GM19035 (cell line): ENCODE results near the gene PRKAA2.
"Not testable (repeated sequence)": the region's sequence is repeated elsewhere in the genome, so short reads cannot be mapped to it uniquely, and the experiment has no call there.

ENCODE experiments used
- ATAC-seq: cut with Tn5 transposase; IDR thresholded peaks from one replicate; pipeline ENCODE4 v1.9.1; 2021; ENCODE audit not compliant: unreplicated experiment

The PRKAA2 gene

GRCh38 chr1:56644919-56645676 lies at the start of gene PRKAA2:
PRKAA2 (plus strand) TSS chr1:56645314; CDS start chr1:56645388, 74 bp downstream.
- no peak for ATAC-seq

GRCh38 chr1:56595397-56596191 lies 49.5 kb upstream of the PRKAA2 start:
- ATAC-seq, result not testable (repeated sequence)

- ATAC-seq, result not testable (repeated sequence)
Measured at GRCh38 chr1:56610097-56610496, 35.0 kb upstream of the PRKAA2 start.

GRCh38 chr1:56610770-56611169 lies 34.3 kb upstream of the PRKAA2 start:
- ATAC-seq, result not testable (repeated sequence)

- no peak for ATAC-seq
Measured at GRCh38 chr1:56617141-56617540, 28.0 kb upstream of the PRKAA2 start.

GRCh38 chr1:56625819-56626440 lies 19.2 kb upstream of the PRKAA2 start:
- ATAC-seq, result no peak

- ATAC-seq, result no peak
Measured at GRCh38 chr1:56626546-56626945, 18.6 kb upstream of the PRKAA2 start.

GRCh38 chr1:56627019-56627635 lies 18.0 kb upstream of the PRKAA2 start:
- ATAC-seq, result no peak

- ATAC-seq, result no peak
Measured at GRCh38 chr1:56627636-56628039, 17.5 kb upstream of the PRKAA2 start.

GRCh38 chr1:56630786-56631185 lies 14.3 kb upstream of the PRKAA2 start:
- ATAC-seq, result no peak

- ATAC-seq, result no peak
Measured at GRCh38 chr1:56631901-56632300, 13.2 kb upstream of the PRKAA2 start.

GRCh38 chr1:56634981-56635380 lies 10.1 kb upstream of the PRKAA2 start:
- ATAC-seq, result no peak

- no peak for ATAC-seq
Measured at GRCh38 chr1:56638248-56638647, 6.9 kb upstream of the PRKAA2 start.

GRCh38 chr1:56639211-56639610 lies 5.9 kb upstream of the PRKAA2 start:
- no peak for ATAC-seq

- ATAC-seq, result no peak
Measured at GRCh38 chr1:56643661-56644060, 1.5 kb upstream of the PRKAA2 start.

GRCh38 chr1:56644064-56644918 lies 823 bp upstream of the PRKAA2 start:
- ATAC-seq, result no peak

- no peak for ATAC-seq
Measured at GRCh38 chr1:56645677-56646305, 677 bp downstream of the PRKAA2 start.

- ATAC-seq, result no peak
Measured at GRCh38 chr1:56646611-56647010, 1.5 kb downstream of the PRKAA2 start.

- no peak for ATAC-seq
Measured at GRCh38 chr1:56647106-56647505, 2.0 kb downstream of the PRKAA2 start.

GRCh38 chr1:56648546-56648945 lies 3.4 kb downstream of the PRKAA2 start:
- no peak for ATAC-seq
